ENCODE measurements around the gene LRRFIP1.

DNA sequence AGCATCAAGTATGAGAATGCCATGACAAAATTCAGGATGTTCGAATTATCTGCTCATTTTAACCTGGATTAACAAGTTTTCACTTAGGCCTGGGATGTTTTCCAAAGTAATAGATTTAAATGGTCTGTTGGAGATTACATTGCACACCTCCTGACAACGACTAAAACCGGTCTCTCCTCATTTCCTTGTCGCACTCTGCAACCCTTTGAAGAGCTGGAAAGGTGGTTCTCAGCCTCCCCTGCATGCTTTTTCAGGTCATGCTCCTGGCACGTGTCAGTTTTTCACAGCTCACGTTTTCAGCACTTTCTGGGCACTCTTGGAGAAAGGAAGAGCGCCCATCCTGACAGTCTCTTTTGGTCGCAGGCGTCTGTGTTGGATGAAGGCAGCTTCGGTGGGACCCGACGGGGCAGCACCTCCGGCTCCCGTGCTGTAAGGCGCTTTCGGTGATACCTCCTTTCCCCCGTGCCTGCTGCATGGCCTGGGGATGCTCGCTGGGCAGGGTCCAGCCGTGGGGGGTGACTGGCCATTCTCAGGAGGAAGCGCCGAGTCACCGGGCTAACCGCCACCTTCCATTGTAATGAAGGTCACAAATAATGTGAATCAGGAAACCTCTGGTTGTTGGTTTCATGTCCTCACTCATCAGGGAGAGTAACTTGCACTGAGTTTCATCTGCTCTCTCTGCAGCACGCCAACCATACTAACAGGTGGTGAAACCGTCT lies 107.7 kb downstream of the LRRFIP1 start:
- TF ChIP-seq CTCF (IDR thresholded peaks at IDR 0.05; ENCODE audit: low read length) = no peak
- no peak for TF ChIP-seq EZH2 (optimal IDR thresholded peaks at IDR 0.05; ENCODE audit: low read depth, low read length)
- no peak for TF ChIP-seq EZH2phosphoT487 (IDR thresholded peaks at IDR 0.05; ENCODE audit: low read length)

Measured in MM.1S (cell line).